NCI-H526 treated with DMSO at 0.1 percent for 48 hours (cell line): ENCODE measurements around the gene ATAD3A.
"Not testable (repeated sequence)": the region's sequence is repeated elsewhere in the genome, so short reads cannot be mapped to it uniquely, and the experiment has no call there.

Source experiments
- DNase-seq: peaks from one replicate; lab custom pipeline; 2025; lab: John Stamatoyannopoulos, UW

The ATAD3A gene

DNA sequence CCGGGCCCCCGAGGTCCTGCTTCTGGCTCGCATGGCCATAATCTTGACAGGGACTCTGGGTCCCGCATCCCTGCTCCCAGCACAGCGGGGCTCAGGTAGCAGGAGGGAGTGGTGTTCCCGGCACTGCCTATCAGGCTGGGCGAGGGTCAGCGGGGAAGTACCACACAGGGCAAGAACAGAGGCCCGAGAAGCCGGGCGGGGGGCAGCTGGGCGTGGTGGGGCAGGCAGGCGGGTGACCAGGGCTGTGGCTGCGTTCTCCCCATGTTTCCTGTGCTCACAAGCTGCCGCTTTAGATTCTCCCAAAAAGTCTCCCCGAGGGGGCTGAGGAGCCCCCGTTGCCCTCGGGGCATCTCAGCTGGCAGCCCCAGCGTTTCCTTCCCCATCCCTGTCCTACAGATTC, 22.1 kb upstream of the ATAD3A start:
- DNase-seq, result no peak

DNA sequence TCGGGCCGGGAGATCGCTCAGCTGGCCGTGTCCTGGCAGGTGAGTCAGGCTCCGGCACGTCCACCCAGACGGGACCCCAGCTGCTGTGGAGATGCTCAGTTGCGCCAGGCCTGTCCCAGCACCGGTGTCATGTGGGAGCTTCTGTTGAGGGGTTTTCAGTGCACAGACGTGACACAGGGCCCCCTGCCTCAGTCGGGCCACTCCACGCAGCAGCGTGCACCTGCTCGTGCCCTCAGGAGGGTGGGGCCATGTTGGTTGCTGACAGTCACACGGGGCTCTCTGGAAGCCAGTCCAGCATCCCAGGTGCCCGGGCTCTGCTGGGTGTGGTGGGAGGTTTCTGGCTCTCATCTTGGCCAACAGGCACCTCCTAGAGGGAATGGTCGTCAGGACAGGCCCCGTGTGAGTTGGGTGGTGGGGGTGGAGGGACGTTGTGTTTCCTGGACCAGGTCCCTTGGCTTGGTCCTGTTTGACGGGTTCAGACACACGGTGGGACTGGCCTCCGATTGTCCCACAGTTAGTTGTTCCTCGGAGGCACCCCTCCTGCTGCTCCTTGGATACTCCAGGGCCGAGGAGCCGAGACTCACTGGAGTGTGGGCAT, 21.2 kb upstream of the ATAD3A start:
- DNase-seq, result no peak

DNA sequence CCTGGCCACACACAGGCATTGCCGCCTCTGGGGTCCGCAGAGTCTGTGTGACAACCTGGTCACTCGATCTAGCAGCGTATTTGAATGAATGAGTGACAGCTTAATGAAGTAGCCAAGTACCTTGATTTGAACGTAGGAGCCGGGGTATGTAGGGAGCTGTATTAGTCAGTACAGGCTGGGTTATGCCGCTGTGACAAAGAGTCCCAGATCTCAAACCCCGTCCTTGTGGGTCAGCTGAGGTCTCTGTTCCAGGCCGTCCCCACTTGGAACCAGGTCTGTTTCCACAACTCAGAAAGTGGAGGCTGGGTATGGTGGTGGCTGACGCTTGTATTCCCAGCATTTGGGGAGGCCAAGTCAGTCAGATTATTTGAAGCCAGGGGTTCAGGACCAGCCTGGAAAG, 20.4 kb upstream of the ATAD3A start:
- DNase-seq, result no peak

GRCh38 chr1:1494311-1494710, 17.7 kb upstream of the ATAD3A start:
- not testable (repeated sequence) for DNase-seq

GRCh38 chr1:1495461-1495975, 16.4 kb upstream of the ATAD3A start:
- DNase-seq, result not testable (repeated sequence)

GRCh38 chr1:1504777-1505365, 7.1 kb upstream of the ATAD3A start:
- DNase-seq, result peak; percentile 75

GRCh38 chr1:1505366-1505798, 6.6 kb upstream of the ATAD3A start:
- not testable (repeated sequence) for DNase-seq

- not testable (repeated sequence) for DNase-seq
These were observed 6.2 kb upstream of the ATAD3A start for GRCh38 chr1:1505801-1506200.

DNA sequence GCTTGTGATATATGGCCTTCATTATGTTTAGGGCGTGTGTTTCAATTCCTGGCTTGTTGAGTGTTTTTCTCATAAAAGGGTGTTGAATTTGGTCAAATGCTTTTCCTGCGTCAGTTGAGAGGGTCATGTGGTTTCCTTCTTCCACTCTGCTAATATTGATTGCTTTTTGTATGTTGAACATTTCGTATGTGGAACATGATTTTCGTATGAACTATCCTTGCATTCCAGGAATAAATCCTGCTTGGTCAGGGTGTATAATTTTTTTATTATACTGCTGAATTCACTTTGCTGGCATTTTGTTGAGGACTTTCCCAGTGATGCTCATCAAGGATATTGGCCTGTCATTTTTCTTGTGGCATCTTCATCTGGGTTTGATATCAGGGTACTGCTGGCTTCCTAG, 4.7 kb upstream of the ATAD3A start:
- no peak for DNase-seq

DNA sequence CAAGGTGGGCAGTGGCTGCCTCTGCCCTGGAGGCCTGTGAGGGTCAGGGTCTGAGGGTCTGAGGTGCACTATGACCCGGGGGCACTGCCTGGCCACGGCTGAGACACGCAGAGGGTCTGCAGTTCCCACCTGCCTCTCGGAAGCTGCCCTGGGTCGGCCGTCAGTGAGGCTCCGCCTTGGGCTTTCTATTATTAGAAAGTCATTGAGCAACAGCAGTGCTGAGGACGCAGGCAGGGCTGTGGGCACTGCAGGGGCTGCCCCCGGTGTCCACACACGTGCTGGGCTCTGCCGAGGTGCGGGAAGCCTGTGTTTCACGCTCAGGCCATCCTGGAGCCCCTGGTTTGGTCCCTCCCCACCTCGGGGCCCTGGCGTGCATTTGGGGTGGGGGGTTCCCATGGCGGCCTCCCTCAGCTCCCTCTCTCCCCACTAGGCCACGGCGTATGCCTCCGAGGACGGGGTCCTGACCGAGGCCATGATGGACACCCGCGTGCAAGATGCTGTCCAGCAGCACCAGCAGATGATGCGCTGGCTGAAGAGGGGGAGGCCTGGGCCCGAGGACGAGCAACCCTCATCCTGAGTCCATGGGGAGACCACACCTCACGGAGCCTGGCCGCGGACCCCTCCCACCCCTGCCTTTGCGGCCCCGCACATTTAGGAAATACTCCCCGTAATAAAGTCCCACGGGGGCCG, 3.0 kb upstream of the ATAD3A start:
- not testable (repeated sequence) for DNase-seq

DNA sequence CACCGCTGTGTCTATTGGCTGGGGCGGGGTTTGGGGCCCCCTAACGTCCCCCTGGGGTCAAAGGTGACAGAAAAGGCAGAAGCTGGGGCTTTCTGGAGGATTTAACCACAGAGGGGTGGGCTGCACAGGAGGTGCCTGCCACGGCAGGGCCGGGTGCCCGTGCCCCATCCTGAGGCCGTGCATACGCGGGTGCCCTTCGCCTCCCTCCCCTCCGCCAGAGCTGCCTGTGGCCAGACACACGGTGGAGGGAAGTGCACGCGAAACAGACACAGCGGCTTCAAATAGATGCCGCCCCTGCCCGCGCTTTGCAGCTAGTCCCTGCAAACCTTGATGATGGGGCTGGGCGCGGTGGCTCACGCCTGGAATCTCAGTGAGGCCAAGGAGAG, 2.5 kb upstream of the ATAD3A start:
- DNase-seq, result not testable (repeated sequence)

DNA sequence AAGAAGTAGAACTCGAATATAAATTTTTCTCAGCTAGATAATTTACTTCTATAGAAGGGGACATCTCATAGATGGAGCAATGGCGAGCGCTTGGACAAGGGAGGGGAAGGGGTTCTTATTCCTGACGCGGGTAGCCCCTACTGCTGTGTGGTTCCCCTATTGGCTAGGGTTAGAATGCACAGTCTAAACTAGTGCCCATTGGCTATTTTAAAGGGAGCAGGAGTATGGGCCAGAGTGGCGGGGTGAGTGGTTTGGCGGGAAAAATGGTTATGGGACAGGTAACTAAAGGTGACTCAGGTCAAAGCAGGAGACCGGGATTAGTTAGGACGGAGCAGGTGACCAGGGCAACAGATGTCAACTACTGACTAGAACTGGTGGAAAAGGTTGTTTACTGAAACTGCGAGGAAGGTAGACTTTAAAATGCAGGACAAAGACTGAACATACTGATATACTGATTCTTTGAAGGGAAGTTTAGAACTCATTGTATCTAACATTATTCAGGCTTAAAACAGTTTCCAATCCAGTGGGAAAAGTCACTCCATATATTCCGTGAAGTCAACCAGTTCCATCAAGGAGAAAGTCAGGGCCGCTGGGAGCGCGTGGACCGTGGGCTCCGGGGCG, 940 bp upstream of the ATAD3A start:
- peak; percentile 33 for DNase-seq

DNA sequence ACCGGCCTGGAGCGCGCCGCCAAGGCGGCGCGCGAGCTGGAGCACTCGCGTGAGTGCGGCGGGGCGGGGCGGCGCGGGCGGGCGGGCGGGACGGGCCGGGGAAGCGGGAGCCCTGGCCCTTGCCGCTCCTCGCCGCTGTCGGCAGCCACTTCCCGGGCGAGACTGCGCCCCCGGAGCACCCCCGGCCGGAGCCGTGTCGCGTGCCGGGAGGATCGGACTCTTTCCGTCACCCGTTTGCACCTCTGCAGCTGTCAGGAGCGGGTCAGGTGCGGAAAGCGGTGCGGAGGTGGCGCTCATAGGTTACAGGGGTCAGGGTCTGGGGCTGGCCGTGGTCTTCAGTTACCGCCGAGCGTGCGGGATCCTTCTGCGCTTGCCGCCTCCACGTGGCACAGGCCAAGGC, 463 bp downstream of the ATAD3A start:
- DNase-seq, result not testable (repeated sequence)

GRCh38 chr1:1513675-1514074, 1.7 kb downstream of the ATAD3A start:
- not testable (repeated sequence) for DNase-seq

GRCh38 chr1:1514376-1514775, 2.4 kb downstream of the ATAD3A start:
- DNase-seq, result not testable (repeated sequence)

DNA sequence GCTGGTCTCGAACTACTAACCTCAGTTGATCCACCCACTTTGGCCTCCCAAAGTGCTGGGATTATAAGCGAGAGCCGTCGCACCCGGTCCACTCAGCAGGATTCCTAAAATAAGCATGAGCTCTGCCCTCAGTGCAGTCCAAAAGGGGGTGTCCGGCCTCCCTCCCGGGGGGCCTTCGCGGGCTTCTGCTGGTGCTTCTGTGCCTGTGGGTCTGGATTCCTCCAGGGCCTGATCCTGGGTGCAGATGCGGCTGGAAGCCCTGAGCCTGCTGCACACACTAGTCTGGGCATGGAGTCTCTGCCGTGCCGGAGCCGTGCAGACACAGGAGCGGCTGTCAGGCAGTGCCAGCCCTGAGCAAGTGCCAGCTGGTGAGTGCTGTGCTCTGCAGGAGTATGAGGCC, 5.0 kb downstream of the ATAD3A start:
- not testable (repeated sequence) for DNase-seq

DNA sequence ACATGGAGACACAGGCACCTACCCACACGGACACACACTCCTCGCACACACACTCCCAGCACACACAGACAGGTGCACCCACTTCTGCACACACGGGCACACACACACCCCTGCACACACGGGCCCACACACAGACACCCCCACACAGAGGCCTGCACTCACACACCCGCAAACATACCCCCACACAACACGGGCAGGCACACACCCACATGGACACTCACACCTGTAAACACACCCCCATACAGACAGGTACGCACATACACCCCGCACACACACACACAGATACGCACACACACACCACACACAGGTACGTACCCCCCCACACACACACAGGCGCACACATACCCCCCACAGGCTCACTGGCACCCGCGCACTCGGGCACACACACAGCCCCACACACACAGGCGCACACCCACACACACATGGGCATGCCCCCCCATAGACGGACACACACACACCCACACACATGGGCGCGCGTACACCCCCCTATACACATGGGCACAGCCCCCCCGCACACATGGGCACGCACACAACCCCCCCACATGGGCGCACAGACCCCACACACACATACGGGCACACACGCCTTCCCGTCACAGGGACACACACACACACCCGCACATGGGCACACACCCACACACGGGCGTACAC, 6.1 kb downstream of the ATAD3A start:
- DNase-seq, result no peak

DNA sequence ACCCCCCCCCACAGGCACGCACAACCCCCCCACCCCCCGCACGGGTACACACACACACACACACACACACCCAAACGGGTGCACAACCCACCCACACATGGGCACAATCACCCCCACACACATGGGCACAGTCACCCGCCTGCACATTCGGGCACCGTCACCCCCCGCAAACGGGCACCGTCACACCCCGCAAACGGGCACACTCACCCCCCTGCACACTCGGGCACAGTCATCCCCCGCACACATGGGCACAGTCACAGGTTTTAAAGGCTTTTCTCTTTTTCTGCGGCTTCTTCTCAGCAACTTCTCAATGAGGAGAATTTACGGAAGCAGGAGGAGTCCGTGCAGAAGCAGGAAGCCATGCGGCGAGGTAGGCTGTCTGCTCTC, 6.7 kb downstream of the ATAD3A start:
- DNase-seq, result not testable (repeated sequence)

GRCh38 chr1:1519805-1520505, 8.0 kb downstream of the ATAD3A start:
- not testable (repeated sequence) for DNase-seq

DNA sequence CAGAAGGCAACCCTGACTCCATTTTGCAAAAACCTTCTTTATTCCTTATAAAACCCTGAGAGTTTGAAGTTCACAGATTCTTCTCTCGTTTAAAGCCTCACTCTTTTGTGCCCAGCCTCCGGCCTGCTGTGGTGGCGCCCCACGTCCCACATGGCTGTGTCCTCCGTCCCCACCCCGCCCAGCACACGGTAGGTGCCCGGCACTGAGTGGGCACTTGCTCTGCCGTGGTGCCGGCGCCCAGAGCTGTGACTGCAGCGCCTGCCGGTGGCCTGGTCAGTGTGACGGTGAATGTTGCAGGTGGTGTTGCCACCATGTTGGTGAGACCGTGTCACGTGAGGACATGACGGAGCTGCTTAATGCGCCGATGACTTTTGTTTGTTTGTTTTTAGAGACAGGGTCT, 9.4 kb downstream of the ATAD3A start:
- no peak for DNase-seq

GRCh38 chr1:1522536-1522935, 10.6 kb downstream of the ATAD3A start:
- DNase-seq, result not testable (repeated sequence)

GRCh38 chr1:1523226-1523625, 11.3 kb downstream of the ATAD3A start:
- DNase-seq, result not testable (repeated sequence)
